Activated T-helper 9 cell treated with anti-CD3 and anti-CD28 coated beads, Interleukin-2, amount 50 U/mL, for 16 hours (primary cell): ENCODE results near the gene FRAS1.
"Not testable (repeated sequence)": the region's sequence is repeated elsewhere in the genome, so short reads cannot be mapped to it uniquely, and the experiment has no call there.

Experiments used
- DNase-seq: peaks from one replicate; pipeline ENCODE4 v3.0.0-alpha.2; 2020; ENCODE audit warnings: low read depth

Gene FRAS1

DNA sequence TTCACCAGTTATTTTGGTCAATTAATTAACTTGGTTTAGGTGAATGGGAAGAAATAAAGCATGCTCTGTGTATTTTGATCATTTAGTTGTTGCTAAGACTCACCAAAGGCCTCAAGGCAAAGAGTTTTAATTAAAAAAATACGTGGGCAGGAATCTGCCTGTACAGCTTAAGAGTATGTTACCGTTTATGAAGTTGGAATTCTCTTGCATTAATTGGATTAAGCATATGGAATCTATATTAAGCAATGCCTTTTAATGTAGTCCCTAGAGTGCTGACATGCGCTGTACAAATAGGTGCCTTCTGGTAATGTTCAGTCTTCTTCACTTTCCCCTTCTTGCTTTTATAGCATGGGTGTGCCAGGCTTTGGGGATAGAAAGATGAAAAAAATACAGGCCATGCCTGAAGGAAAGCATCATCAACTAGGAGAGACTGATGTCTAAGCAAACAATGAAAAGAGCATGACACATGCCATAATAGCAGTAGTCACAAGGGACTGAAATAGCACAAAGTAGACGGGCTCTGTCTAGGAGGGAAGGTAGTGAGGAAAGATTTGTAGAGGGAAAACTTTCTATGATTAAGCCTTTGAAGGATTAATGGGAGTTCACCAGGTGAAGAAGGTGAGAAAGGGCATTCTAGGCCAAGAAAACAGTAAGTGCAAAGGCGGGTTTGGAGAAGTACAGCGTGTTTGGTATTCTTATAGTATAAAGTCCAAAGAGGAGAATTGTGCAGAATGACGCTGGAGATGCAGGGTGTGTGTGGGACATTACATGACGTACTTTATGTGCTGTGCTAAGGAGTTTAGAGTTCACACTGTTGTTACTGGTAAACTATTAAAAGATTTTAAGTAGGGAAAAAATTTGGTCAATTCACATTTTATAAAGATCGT lies 268.4 kb downstream of the FRAS1 start:
- no peak for DNase-seq

DNA sequence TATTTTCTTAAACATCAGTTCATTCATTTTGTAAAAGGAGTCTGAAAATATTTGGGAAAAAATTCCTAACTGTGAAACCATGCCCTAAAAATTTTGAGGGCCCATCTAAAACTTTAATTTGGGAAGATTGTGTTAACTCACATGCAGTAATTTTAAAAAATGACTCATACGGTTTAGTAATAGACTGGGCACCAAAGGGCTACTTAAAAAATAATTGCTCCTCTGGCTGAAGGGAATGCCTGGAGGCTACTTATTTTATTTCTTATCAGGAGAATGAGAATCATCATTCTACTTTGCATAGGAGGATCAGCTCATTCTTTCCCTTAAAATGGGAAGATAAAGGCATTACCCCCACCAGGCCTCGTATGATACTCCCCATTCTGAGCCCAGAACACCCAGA lies 271.5 kb downstream of the FRAS1 start:
- not testable (repeated sequence) for DNase-seq

DNA sequence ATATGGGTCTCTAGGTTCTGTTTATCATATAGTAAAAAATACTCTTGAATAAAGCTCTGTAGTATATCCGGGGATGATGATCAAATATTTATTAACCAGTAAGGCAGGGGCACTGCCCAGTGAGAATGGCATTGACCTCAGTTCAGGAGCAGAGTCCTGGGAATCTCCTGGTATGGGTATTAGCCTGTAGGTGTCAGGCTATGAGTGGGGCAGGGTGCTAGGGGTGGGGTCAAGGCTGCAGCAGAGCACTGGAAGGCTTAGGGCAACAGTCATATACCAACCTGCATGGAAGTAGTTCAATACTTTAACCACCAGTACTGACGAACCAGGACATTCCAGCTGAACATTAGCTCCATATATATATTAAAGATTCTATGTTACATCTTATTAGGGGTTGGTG lies 274.1 kb downstream of the FRAS1 start:
- no peak for DNase-seq

DNA sequence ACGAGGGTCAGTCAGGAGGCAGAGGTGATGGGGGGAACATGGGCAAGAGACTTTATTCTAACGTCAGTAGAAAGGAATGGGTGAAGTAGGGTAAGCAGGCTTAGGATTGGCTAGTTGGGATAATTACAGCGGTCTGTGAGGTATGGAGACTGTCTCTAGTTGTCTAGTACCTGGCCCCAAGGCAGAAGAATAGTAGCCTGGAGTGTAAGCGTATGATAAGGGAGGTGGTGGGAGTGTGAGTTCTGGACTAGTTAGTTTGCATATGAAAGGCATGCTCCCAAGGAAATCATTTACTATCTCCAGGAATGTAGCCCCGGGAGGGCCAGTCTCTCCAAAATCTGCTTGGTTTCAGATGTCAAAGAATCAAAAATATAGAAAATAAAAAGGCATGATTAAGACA lies 274.8 kb downstream of the FRAS1 start:
- DNase-seq, result no peak

DNA sequence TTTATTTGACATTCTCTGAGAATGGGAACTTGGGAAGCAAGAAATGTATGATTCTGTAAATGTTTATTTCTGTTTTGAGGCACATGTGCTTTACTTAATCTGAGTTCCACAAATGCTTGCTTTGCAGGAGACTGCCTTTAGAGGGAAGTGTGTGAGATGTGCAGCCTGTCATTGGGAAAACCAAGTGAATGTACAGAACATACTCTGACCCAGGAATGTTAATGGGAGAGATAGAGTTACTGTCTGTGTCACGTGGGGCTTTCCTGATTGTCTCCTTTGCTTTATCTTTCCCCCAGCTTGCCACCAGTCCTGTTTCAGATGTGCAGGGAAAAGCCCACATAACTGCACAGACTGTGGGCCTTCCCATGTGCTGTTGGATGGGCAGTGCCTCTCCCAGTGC lies 275.9 kb downstream of the FRAS1 start:
- DNase-seq, result no peak

DNA sequence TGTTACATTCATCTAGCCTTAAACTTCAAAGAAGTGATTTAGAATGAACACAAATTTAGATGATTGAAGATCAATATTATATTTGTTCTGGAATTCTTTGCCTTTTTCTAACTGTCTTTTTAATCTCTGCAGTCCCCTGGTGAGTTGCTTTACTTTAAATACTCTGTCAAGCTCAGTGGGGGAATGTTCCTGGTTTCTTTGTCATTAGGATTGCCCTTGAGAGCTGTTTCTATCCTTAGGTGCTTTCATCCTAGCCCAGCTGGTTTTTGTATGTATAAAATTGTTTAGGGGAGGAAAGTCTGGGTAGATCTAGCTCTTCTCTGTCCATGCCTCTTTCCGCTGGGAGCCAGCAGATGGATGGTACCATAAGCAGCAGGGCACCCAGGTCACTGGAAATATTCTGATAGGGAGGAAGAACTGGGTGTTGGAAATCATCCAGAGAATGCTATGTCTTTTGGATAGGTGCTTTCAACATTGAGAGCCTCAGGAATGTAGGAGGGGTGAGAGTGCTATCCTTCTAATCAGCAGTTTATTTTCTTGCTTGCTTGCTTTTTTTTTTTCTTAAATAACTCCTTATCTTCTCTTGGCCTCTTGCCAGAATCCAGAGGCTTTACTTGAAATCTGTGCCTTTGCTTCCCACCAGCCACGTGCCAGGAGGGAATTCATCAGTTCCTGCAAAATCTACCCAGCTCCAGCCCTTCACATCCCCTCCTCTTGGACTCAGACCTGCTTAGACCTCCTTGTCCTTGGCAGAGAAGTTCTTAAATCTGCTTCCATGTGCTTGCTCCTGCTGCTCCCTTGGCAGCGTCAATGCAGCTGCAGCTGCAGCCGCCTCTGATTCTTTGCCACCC lies 279.2 kb downstream of the FRAS1 start:
- DNase-seq, result no peak

DNA sequence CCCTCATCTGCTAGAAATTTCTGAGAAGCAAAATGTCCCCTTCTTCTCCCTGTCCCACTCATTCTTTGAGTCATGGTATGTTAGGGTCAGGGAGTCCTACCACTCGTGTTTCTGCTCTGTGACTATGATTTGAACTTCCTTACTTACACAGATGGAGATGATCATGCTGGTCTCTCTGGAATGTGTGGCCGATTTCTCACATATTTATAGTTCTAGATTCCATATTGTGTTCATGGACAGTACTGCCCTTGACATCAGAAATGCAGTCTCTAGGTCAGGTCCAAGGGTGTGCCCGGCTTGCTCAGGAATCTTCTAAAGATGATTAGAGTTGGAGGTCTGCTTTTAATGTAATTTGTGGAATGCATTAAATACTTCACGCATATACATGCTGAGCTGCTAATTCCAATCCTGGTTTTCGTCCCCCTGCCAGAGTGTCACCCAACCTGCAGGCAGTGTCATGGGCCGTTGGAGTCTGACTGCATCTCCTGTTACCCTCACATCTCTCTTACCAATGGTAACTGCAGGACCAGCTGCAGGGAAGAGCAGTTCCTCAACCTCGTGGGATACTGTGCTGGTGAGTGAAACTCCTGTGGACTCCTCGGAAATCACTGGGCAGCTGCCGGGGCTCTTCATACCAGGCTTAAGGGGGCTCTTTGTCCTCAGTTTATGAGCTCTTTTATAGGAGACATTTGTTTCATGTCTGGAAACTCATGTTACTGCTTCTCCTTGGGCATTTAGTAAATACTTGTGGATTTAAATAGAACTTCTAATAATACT lies 280.3 kb downstream of the FRAS1 start:
- DNase-seq, result no peak

DNA sequence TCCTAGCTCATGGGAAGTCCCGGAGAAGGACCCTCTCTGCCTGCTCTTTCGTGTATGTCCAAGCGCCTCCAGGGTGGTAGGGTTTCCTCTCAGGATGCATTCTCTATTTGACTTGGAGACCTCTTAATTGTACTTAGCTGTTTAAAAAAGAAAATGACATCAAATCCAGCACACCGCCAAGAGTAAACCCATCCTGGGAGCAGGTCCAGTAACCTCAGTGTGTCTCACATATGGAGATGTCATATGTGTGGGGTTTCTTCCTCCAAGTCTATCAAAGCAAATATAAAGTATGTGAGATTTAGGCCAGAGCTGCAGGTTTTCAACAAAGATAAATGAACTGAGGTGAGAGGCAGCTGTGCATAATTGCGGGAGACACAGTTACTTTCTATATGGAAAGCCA lies 285.0 kb downstream of the FRAS1 start:
- DNase-seq, result no peak

DNA sequence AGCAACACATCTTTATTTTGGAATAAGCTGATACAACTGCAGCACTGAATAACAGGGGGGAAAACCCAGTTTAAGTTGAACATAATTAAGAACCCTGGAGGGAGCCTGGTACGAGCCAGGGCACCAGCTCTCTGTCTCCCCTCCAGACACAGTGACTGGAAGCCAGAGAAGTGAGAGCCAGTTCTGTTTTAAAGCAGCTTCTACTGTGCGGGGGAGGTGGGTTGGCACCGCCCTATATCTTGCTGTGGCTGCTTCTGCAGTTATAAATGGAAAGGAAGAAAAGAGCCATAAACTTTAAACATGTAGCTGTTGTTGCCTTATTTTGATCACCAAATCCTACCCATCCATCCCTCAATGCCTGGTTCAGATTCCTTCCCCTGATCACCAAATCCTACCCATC lies 286.6 kb downstream of the FRAS1 start:
- DNase-seq, result no peak

DNA sequence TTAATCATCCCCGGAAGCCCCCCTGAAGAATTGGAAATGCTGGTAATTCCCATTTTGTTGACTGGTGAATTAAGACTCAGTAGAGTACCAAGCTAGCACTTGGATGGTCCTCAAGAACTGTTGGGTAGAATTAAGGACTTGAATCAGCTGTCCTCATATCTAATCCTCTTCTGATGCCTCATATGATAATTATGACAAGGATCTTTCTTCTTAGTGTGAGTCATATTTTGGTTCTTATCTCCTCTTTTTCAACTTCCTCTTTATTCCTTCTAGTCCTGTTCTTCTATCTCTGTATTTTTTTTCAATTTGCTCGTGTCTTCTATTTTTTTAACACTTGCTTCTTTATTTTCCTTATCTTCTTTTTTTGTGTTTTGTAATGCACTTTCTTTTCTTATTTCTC lies 288.1 kb downstream of the FRAS1 start:
- DNase-seq, result no peak

DNA sequence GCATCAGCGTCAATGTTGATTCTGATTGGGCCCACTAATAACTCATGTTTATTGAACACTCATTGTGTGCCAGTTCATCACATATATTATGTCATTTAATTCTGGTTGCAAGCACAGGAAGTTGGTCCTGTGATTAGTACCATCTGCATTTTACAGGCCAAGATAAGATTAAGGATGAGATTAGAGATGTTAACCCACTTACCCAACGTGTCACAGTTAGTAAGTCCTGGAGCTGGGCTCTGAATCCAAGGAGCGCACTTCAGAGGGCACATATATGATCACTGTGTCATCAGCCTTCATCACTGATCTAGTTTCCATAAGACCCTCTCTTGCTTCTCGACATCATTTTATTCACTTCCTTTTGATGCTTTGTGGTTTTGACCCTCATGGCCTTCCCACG lies 289.1 kb downstream of the FRAS1 start:
- no peak for DNase-seq

DNA sequence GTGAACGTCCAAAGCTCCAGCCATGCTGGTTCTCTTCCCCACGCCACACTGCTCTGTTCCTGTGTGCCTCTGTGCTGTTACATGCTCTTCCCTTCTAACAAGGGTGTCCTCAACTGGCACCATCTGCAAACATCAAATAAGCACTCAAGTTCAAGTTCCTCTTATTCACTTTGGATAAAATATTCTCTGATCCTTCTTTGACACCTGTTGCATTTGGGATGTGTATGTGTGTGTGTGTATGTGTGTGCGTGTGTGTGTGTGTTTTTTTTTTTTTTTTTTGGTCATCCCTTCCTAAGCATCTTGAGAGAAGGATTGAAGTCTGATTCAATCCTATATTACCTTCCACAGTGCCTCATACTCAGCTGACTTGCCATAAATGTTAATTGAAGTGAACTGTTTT lies 290.4 kb downstream of the FRAS1 start:
- no peak for DNase-seq

DNA sequence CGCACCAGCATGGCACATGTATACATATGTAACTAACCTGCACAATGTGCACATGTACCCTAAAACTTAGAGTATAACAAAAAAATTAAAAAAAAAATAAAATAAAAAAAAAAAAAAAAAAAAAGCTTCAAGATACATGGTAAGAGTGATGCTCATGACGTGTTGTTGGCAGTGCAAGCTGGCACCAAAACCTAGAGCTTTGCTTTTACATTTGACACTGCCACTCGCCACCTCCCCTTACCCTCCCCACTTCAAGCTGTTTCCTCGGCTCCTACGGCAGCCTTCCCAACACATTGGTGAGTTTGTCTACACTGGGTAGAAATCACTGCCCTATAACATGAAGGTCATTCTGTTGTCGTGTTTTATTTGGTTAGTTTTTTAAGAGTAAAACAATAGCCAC lies 296.8 kb downstream of the FRAS1 start:
- DNase-seq, result no peak

DNA sequence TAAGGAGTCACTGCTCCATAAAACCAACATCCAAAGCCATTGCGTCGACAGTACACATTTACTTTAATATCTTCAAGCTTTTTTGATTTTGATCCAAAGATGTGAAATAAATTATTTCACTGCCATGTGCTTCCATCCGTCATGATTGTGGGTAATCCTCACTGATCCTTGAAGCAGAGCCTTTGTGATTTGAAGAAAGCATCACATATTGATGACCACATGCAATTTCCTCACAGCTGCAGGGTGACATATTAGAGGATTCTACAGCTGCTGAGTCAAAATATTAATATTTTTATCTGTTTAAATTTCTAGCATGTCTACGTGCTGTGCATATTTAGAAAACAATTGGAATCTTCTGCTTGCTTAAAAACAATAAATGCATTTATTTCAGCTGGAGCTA lies 297.7 kb downstream of the FRAS1 start:
- no peak for DNase-seq

DNA sequence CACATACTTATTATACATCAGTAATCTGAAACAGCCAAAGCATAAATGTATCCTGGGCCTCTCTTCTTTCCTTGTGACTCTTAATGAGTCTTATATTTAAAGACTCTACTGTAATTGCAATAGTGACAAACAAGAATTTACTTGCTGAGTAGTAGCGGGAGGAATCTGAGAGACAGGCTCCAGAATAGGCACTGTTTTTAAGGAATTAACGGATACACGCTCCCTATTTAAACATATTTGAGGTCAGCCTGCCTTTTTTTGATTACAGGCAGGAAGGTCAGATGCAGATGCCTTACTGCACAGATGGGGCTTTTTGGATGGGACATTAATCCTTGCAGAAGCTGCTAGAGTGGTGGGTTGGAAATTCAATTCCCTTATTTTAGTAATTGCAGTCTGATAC lies 298.2 kb downstream of the FRAS1 start:
- no peak for DNase-seq

DNA sequence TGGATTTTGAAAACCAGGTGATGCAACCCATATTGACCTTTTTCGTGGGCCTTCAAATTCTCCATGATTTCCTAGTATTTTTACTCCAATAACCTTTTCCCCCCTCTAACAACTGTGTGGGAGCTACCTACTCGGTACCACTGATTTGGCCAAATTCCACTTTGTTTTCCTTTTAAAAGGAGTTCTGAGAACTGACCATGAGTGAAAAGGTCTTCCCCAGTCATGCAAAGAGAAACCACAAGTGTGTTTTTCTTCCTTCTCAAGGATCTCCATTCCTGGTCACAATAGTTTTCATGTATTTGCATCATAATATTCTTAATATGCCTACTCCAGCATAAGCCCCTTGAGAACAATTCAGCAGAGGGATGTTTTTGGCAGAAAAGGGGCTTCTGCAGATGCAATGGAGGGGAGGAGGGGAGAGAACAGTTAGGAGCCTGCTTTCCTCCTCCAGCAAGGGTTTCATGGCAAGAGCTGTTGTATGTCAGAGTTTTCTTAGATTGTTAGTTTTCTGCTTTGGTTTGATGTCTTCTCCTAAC lies 299.2 kb downstream of the FRAS1 start:
- DNase-seq, result no peak

DNA sequence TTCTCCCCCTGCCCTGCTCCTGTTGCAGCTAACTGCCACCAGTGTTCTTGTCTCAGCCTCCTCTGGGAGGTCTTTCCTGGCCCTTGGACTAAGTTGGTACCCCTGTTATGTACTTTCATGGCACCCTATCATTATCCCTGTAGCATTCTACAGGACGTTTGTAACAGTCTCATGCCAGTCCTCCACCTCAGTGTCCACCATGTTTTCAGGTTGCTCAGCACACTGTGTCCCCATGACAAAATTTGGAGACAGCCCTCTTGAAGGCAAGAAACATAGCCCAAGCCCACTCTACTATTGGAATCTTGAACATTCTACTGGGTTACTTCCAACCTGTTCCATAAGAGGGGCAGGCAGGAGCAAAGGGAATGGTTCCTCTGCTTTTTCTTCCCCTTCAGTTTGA lies 300.0 kb downstream of the FRAS1 start:
- DNase-seq, result no peak

DNA sequence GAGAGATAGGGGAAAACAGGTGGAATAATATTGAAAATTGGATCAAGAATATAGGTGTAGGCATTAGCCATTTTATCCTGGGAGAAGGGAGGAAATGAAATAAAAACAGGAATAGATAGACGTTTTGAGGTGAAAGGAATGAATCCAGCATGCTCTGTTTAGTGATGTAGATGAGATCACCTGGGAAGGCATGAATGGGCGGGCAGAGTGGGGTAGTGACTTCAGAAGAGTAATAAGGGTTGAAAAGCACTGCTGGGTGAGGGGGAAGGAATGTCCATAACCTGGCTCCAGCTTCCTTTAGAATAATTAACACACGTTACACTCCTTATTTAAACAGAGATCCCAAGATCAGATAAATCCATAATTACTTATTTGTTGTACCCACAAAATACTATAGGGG lies 303.3 kb downstream of the FRAS1 start:
- no peak for DNase-seq

DNA sequence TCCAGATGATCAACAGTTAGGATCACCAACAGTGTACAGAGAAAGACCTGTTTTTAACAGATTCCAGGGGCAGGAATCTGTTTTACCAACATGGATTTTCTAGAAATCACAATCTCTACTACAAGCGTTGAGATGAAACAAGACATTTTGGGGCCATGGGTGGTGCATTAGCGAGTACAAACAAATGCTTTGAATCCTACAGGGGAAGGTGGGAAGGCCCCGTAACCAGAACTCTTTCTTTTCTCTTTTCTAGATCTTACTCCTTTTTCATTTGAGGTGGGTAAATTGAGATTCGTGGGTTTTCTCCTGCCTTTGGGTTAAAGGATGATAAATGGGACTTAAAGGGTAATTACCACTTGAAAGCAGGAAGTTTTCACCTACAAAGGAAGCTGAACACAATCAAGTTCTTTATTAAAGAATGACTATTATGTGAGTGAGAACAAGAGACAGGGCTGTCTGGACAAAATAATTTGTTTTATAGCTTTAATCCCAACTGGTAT lies 304.5 kb downstream of the FRAS1 start:
- no peak for DNase-seq

DNA sequence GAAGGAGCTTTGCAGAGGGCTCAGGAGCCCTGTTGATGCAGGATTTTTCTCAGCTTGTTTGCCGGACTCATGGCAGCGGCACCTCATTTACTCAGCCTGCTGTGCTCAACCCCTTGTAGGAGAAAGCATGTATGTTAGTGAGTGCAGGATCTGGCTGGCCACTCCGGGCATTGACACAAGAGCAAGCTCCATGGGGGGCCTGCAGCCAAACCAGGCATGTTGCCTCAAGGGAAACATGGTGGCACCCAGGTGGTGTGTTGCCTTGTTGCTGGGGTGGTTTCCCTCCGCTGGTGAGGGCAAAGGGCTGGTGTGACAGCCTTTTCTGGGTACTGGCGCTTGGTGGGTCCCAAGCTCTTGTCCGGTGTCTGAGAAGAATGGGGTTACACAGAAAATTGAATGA lies 305.2 kb downstream of the FRAS1 start:
- DNase-seq, result no peak

DNA sequence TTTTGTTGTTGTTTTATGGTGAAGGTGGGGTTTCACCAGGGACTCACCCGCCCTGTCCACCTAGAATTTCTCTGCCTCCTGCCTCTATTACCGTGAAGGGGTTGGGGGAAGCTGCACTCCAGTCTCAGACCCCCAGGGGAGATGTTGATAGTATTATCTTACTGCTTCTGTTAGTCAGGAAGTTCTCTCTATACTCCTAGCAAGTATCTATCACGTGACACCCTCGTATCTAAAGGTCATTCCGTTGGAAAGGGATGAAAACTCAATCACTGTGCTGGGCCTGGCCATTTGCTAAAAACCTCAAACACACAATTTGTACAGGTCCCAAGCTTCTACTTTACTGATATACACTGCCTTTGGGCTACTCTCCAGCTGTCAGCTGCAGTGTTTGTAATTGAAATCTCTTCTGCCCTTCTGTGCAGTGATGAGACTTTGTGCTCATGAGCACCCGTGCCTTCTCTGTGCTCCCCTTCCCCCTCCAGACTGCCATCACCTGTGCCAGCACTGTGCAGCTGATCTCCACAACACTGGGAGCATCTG lies 306.0 kb downstream of the FRAS1 start:
- DNase-seq, result no peak

DNA sequence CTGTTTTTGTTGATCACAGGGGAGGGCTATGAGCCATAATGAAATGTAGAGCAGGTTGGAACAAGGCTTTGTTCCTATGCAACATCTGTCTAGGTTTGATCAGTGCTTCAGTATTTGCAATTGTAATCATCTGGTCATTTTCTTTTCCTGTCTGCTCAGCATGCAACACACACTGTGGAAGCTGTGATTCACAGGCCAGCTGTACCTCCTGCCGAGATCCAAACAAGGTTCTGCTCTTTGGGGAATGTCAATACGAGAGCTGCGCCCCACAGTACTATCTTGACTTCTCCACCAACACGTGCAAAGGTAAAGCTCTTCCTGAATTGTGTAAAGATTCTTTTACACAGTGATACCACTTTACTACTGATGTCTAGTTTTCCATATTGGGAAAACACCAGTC lies 312.6 kb downstream of the FRAS1 start:
- DNase-seq, result no peak
